ENCODE results near the gene PAX7. TPM values are rescaled to one million over a fixed set of nuclear protein-coding genes. Genes with fewer than 3 reads are reported as not detected.

Gene PAX7
- total and polyA plus RNA-seq, 2 donors (not counting 3 experiments of a cell fraction or from before 2014, with no cell fraction given): not detected

DNA sequence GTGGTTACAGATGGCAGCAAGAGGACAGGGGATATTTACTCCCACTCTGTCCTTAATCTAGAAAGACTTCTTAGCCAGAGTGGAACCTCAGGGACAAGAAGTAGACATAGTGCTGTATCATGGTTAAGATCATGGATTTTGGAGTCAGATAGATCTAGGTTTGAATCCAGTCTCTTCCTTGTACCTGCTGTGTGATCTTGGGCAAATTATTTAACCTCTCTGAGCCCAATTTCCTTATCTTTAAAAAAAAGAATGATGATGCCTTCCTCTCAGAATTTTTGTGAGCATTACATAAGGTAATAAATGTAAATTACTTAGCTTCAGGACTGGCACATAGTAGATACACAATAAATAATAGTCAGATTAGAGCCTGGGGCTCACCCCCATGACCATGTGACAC lies 150.4 kb downstream of the PAX7 start:
- DNase-seq (ENCODE audit: low read depth, low spot score) (no peak), FAIRE-seq (no peak)
- dilution Hi-C loops (cut with MboI; ENCODE audit: extremely low pct_ligation_motif_present, low sequenced_read_pairs): no loop called here
- POLR2A ChIA-PET: no interaction called here
- H3K9ac ChIP-seq (replicated peaks; ENCODE audit: extremely low read depth, insufficient read depth, low read length): no peak overlapping the region
- peaks cover 0 to 11% of the 10 kb centered on the region in 2 experiments for H3K27me3 ChIP-seq (ENCODE audit: control insufficient read depth in 2 of 2, insufficient read depth in 2 of 2, low read length in 2 of 2)
- TF ChIP-seq EZH2 (IDR thresholded peaks at IDR 0.05; ENCODE audit: borderline replicate concordance, low read depth, low read length, severe bottlenecking) (no peak), POLR2AphosphoS5 (IDR thresholded peaks at IDR 0.05; ENCODE audit: insufficient read depth, low read depth, low read length) (no peak)
- no peaks in the 10 kb centered on the region for H4K20me1 ChIP-seq (replicated peaks; ENCODE audit: control insufficient read depth, extremely low read depth, insufficient read depth, low read length)
- no peaks in the 10 kb centered on the region for H3K9me3 ChIP-seq (replicated peaks; ENCODE audit: control insufficient read depth, insufficient read depth, low read length)
- H3K79me2 ChIP-seq (ENCODE audit: control insufficient read depth, insufficient read depth, low read length): no peaks in the 10 kb centered on the region
- intact Hi-C loops (cut with micrococcal nuclease): no loop called here
- H2AFZ ChIP-seq (ENCODE audit: low read depth, low read length): no peak overlapping the region
- CTCF ChIA-PET: no interaction called here
- H3K27ac ChIP-seq (ENCODE audit: insufficient read depth, low read depth, low read length): no peak overlapping the region
- H3K4me1 ChIP-seq (ENCODE audit: control insufficient read depth, extremely low read depth, insufficient read depth, low read length): no peaks in the 10 kb centered on the region
- no peaks in the 10 kb centered on the region for H3K9me1 ChIP-seq (replicated peaks; ENCODE audit: control insufficient read depth, extremely low read depth, insufficient read depth, low read length)
- no TSS peak for BruUV-seq (replicated peaks)
- H3K4me3 ChIP-seq (replicated peaks in 1 of 3; ENCODE audit: insufficient read depth in 1 of 3, low read depth in 1 of 3, low read length in 3 of 3): no peak overlapping the region
- H3K4me2 ChIP-seq (ENCODE audit: insufficient read depth, low read length): no peak overlapping the region
- no peaks in the 10 kb centered on the region for H3K36me3 ChIP-seq (ENCODE audit: control insufficient read depth in 2 of 2, extremely low read depth in 1 of 2, insufficient read depth in 2 of 2, low read length in 2 of 2)

DNA sequence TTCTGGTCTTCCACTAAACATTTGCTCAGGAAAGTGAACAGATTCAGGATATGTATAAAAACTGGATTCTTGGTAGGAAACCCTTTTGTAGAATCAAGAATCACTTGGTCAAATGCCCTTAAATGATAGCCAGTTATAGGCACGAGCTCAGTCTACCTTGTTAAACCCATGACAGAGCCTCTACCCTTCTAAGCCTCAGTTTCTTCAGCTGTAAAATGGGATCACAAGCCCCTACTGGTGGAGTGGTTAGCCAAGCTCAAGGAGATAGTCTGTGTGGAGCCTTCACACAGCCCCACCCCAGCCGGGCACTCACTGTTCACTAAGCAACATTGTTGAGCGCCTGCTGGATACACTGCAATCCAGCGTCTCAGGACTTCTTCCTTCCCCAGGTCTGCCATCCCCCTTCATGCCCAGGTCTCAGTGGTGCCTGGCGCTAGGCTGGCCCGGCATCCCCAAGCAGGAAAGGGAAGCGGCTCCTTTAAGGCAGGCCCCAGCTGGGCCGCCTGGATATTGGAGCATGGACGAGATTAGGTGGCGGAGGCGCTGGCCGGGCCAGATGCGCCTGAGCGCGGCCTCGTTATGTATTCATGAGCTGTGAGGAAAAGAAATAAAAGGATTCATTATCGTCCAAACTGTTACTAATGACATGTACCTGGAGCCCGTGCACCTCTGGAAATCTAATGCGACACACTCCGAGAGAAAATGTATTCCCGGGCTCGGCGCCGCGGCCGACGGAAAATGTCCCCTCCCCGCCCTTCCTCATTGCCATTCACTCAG lies 153.2 kb downstream of the PAX7 start:
- Histone ChIP-seq H3K9me3 (replicated peaks; ENCODE audit: control insufficient read depth, insufficient read depth, low read length) (no peaks in the 10 kb centered on the region), H3K36me3 (ENCODE audit: control insufficient read depth in 2 of 2, extremely low read depth in 1 of 2, insufficient read depth in 2 of 2, low read length in 2 of 2) (no peaks in the 10 kb centered on the region), H3K27ac (ENCODE audit: insufficient read depth, low read depth, low read length) (no peak overlapping the region), H3K4me2 (ENCODE audit: insufficient read depth, low read length) (no peak overlapping the region), H3K79me2 (ENCODE audit: control insufficient read depth, insufficient read depth, low read length) (no peaks in the 10 kb centered on the region), H3K4me1 (ENCODE audit: control insufficient read depth, extremely low read depth, insufficient read depth, low read length) (no peaks in the 10 kb centered on the region), H2AFZ (ENCODE audit: low read depth, low read length) (no peak overlapping the region), H3K9me1 (replicated peaks; ENCODE audit: control insufficient read depth, extremely low read depth, insufficient read depth, low read length) (no peaks in the 10 kb centered on the region), H3K27me3 (ENCODE audit: control insufficient read depth in 2 of 2, insufficient read depth in 2 of 2, low read length in 2 of 2) (peaks cover 0 to 11% of the 10 kb centered on the region in 2 experiments), H4K20me1 (replicated peaks; ENCODE audit: control insufficient read depth, extremely low read depth, insufficient read depth, low read length) (no peaks in the 10 kb centered on the region), H3K4me3 (replicated peaks in 1 of 3; ENCODE audit: insufficient read depth in 1 of 3, low read depth in 1 of 3, low read length in 3 of 3) (no peak overlapping the region), H3K9ac (replicated peaks; ENCODE audit: extremely low read depth, insufficient read depth, low read length) (no peak overlapping the region)
- intact Hi-C loops (cut with micrococcal nuclease) (no loop called here), dilution Hi-C loops (cut with MboI; ENCODE audit: extremely low pct_ligation_motif_present, low sequenced_read_pairs) (no loop called here)
- CTCF ChIA-PET: no interaction called here
- no peak for TF ChIP-seq GATA2 (IDR thresholded peaks at IDR 0.05; ENCODE audit: insufficient read depth, insufficient read length, low read depth, low read length)
- no peak for TF ChIP-seq JUN (IDR thresholded peaks at IDR 0.05; ENCODE audit: borderline replicate concordance, insufficient read depth, insufficient read length, low read depth)
- TF ChIP-seq POLR2A (IDR thresholded peaks at IDR 0.05; ENCODE audit: low read depth, low read length): no peak
- TF ChIP-seq, protein P1, sequence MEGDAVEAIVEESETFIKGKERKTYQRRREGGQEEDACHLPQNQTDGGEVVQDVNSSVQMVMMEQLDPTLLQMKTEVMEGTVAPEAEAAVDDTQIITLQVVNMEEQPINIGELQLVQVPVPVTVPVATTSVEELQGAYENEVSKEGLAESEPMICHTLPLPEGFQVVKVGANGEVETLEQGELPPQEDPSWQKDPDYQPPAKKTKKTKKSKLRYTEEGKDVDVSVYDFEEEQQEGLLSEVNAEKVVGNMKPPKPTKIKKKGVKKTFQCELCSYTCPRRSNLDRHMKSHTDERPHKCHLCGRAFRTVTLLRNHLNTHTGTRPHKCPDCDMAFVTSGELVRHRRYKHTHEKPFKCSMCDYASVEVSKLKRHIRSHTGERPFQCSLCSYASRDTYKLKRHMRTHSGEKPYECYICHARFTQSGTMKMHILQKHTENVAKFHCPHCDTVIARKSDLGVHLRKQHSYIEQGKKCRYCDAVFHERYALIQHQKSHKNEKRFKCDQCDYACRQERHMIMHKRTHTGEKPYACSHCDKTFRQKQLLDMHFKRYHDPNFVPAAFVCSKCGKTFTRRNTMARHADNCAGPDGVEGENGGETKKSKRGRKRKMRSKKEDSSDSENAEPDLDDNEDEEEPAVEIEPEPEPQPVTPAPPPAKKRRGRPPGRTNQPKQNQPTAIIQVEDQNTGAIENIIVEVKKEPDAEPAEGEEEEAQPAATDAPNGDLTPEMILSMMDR (IDR thresholded peaks at IDR 0.05; ENCODE audit: extremely low read depth in 1 of 2, insufficient read depth in 1 of 2, low read depth in 1 of 2, low read length in 2 of 2): no peak
- TF ChIP-seq FOS (IDR thresholded peaks at IDR 0.05; ENCODE audit: borderline replicate concordance, insufficient read depth, low read length): no peak
- no peak for TF ChIP-seq POLR2AphosphoS5 (IDR thresholded peaks at IDR 0.05; ENCODE audit: insufficient read depth, low read depth, low read length)
- TF ChIP-seq, protein P2, sequence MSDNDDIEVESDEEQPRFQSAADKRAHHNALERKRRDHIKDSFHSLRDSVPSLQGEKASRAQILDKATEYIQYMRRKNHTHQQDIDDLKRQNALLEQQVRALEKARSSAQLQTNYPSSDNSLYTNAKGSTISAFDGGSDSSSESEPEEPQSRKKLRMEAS (IDR thresholded peaks at IDR 0.05; ENCODE audit: insufficient read depth, insufficient read length): no peak
- no peak for TF ChIP-seq EZH2 (IDR thresholded peaks at IDR 0.05; ENCODE audit: borderline replicate concordance, low read depth, low read length, severe bottlenecking)
- no peak for TF ChIP-seq MYC (IDR thresholded peaks at IDR 0.05; ENCODE audit: low read depth, low read length)
- POLR2A ChIA-PET: no interaction called here
- DNase-seq (ENCODE audit: low read depth, low spot score) (no peak), FAIRE-seq (no peak)
- BruUV-seq (replicated peaks): no TSS peak
